A172 (cell line): ENCODE data around the gene PSMG2. TPM values are rescaled to one million over a fixed set of nuclear protein-coding genes. Genes with fewer than 3 reads are reported as not detected.
"Not testable (repeated sequence)": the region's sequence is repeated elsewhere in the genome, so short reads cannot be mapped to it uniquely, and the experiment has no call there.

Experiments
- DNase-seq: peaks from one replicate; pipeline ENCODE4 v3.0.0-alpha.2; 2015; ENCODE audit warnings: low spot score
- total RNA-seq: library from RNA; depleted of rRNA; stranded (reverse); fragments of >200 nt; shearing (Covaris generic); gene quantifications from 2 replicates; pipeline ENCODE4 v1.2.3, GENCODE V29; 2014

The PSMG2 gene
- total RNA-seq, 1 experiment from 2014 or later = 142 TPM

DNA sequence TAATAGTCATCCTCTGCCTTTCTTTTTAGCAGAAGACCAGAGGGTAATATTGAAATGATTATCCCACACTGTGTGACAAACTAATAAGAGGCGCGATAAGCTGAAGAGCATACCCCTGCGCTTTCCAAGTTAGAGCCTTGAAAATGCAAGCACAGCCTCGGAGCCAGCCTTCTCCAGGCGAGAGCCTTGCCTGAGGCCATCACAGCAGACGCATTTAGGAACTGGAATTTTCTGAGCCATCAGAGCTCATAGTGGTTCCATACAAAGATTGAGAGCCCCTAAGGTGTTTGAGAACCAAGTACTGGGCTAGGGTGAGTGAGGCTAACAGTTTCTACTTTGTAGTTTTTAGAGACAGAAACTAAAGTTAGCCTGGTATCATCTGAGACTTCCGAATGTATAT is 19.9 kb downstream of the PSMG2 start:
- no peak for DNase-seq

DNA sequence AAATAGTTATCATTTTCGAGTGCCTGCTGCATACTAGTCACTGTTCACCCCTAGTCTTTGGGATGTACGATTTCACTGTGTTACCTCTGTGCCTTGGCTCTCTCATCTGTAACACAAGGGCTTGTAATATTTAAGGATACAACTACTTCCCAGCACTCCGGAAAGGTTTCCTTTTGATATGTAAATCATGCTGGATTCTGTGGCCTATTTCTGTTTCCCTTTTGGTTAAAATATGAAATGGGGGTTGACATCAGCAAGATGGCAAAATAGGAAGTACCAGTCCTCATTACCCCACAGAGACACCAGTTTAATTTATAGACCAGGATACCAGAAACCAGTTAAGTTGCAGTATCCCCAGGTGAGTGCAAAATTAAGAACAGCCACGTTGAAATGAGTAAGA is 23.5 kb downstream of the PSMG2 start:
- DNase-seq = no peak

DNA sequence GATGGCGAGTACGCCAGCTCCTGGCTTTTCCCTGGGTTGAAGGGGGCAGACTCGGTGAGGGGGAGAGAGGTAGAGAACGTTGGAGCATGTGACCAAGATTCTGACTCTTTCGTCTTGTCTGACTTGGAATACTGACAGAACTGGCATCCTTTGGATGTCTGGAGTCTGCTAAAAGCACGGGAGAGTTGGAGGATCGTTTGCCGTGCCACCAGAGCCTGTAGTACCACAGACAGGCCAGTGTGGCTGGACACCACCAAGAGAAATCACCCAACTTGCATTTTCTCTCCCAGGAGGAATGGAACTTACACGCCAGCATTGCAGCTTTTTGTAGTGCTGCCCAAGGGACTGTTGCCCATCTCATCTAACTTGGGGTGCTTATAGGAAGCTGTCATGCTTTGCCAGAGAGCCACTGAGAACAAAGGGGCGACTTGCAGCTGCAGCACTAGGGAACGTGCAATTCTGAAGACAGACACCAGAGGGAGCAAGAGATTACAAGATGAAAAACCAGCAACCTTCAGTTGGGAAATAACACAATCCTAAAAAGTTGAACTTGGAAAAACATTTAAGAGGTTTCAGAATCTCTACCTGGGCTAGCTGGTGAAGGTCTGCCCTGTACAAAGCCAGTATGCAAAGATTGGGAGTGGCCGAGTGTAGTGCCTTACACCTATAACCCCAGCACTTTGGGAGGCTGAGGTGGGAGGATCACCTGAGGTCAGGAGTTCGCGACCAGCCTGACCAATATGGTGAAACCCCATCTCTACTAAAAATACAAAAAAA is 24.1 kb downstream of the PSMG2 start:
- peak; percentile 73 for DNase-seq

DNA sequence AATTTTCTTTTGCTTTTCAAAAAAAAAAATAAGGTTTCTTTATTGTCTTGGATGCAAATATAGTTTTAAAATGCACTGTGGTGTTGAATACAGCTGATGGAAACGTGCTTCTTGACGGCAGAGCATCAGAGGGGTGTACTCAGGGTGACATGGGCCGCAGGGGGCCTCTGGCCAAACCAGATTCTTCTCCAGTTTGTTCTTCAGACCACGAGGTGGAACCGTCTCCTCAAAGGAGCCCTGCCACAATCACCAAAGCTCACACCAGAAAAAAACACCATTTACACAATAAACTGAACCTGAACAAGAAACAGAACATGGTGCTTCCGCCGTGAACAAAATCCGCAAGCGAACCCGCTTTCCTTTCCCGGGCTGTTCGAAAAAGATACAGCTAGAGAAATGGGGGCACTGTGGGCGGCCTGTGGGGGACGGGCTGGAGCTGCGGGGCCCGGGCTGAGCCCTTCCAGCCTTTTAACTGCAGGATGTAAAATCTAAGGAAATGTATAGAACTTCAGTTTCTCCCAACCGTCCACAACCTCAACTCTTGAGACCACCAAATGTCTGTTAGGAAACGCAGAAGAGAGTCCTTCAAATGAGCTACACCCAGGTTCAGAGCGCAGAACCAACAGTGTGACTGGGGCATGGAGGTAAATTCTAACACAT is 34.5 kb downstream of the PSMG2 start:
- no peak for DNase-seq

DNA sequence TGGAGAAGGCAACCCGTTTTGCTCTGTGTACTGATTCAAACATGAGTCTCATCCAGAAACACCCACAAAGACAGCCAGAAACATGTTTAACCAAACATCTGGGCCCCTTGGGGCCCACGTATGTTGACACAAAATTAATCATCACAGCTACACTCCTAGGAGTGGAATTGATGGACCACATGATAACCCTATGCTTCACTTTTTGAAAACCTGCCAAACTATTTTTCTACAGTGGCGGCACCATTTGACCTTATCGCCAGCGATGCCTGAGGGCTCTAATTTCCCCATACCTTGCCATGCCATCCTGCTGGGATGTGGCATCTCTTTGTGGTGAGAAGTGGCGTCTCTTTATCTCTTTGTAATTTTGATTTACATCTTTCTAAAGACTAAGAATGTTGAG is 38.5 kb downstream of the PSMG2 start:
- peak; percentile 84 for DNase-seq

DNA sequence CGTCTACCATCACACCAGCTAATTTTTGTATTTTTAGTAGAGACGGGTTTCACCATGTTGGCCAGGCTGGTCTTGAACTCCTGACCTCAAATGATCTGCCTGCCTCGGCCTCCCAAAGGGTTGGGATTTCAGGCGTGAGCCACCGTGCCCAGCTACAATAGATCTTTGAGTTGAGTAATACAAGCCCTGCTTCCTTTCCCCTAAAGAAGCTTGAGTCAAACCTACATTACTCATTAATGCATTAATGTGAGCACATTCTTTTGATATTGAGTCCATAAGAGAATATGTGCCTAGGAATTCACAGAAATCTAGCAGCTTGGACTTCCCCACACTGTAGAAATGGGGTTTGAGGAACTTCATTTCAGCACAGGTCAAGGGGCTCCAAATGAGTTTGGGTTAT is 39.6 kb downstream of the PSMG2 start:
- DNase-seq = peak; percentile 21

DNA sequence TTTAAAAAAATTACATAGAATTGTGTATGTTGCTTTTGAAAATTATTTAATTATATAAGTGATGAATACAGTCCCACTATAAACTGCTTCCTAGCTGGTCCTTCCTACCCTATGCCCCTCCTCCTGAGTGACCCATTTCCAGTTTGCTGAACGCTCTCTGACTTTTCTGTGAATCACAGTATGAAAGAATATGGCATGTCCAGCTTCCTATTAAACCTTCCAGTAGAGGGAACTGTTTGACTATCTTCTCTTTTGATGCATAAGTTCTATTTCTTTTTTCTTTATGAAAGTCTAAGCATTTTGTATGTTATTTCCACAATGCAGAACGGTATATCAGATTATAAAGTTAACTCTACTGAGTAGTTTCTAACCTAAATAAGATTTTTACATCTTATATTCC is 41.3 kb downstream of the PSMG2 start:
- DNase-seq = peak; percentile 77

DNA sequence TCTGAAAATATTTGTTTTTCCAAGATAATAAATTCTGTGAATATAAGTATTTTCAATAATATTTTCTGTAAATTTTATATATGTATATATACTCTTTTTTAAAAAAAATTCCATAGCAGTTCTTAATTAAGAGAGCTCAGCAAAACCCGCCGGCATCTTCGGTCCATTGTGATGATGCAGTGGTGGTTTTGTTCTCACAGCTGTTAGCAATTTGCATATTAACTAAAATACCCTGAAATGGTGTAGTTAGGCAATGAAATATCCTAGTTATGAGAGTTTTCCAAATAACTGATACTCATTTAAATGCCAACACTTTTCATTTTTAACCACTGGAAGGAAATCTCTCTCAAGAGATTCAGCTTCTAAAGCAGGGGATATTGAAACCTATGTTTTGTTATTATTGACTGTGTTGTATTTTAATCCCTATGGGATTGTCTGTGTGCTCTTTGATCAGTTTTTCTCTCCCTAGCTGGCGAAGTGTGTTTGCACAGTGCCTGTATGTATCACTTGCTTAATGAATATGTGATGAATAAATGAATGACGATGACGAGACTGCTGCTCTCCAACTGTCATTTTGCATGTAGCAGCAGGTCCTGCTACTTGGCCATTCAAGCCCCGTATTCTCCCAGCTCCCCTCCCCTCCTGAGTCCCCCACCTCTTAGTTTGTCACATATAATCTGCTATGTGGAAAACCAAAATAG is 42.4 kb downstream of the PSMG2 start:
- no peak for DNase-seq

DNA sequence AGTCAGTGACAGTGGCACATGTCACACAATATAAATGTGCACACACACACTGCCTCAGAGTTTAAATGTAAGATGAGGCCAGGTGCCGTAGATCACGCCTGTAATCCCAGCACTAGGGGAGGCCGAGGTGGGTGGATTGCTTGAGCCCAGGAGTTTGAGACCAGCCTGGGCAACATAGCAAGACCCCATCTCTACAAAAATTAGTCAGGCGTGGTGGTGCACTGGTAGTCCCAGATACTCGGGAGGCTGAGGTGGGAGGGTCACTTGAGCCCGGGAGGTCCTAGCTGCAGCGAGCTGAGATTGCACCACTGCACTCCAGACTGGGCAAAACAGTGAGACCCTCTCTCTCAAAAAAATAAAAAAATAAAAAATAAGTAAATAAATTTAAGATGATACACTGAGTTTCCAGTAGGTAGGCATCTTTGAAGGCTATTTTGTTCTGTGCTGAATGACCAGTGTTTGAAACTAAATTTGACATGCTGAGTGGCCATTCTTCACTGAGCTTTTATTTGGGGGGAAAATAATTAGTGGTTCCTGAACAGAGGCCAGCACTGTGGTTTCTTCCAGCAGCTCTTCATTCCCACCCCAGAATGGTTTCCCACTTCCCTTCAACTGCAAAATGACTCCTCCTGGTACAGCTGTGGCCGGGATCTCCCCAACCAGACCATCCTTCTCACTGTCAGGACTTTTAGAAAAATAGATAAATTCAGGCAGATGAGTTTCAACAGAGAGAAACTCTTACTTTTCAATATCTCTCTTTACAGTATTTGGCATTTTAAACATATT is 44.9 kb downstream of the PSMG2 start:
- peak; percentile 63 for DNase-seq

DNA sequence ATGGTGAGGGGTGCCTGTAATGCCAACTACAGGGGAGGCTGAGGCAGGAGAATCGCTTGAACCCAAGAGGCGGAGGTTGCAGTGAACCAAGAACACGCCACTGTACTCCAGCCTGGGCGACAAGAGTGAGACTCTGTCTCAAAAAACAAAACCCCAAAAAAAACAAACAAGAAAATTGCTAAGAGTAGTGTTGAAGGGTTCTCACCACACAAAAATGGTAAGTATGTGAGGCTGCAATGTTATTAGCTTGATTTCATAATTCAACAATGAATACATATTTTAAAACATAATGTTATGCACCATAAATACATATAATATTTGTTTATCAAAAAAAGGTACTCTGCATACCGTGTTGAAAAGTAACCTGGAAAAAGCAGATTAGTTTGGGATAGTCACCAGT is 45.8 kb downstream of the PSMG2 start:
- no peak for DNase-seq

DNA sequence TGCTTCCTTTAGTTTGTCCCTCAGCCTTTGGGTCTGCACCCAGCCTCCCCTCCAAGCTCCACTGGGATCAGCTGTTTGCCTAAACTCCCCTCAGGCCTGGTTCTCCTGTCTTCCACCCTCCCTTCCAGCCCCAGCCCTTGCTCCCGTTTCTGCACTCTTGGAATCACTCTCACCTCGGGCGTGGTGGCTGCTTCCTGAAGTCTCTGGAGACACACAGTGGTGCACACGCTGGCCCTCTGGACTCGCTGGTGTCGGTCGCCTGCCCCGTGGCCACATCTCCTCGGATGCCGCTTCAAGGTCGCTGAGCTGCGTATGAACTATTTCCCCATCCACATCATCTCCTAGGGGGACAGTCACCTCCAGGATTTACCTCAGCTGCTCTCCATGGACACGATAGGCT is 46.3 kb downstream of the PSMG2 start:
- DNase-seq = no peak

DNA sequence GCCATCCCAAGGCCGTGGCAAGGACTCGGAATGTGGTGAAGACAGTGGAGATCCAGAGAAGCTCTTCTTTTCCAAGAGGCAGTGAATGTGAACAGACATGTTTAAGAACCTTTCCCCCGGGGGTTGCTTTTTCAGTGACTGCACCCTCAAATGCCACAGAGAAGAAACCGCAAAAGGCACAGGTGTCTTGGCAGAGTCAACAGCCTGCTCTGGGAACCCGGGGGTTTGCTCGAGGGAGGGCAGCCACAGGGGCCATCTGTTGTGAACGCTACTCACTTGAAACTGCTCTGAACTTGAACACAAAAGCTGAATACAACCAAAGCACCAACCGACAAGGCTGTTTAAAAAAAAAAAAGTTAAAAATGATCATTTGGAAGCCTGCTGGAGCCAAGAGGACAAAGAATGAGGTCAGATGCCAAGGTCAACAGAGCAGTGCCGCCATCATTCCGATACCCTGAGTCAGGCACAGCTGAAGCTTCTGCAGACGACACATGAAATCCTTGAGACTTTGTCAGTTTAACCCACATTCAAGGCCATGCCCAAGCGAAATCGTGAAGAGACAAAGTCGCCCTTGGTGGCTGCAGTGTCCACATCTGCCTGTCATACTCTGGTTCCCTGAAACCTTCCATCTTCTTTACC is 47.4 kb downstream of the PSMG2 start:
- DNase-seq = peak; percentile 86

DNA sequence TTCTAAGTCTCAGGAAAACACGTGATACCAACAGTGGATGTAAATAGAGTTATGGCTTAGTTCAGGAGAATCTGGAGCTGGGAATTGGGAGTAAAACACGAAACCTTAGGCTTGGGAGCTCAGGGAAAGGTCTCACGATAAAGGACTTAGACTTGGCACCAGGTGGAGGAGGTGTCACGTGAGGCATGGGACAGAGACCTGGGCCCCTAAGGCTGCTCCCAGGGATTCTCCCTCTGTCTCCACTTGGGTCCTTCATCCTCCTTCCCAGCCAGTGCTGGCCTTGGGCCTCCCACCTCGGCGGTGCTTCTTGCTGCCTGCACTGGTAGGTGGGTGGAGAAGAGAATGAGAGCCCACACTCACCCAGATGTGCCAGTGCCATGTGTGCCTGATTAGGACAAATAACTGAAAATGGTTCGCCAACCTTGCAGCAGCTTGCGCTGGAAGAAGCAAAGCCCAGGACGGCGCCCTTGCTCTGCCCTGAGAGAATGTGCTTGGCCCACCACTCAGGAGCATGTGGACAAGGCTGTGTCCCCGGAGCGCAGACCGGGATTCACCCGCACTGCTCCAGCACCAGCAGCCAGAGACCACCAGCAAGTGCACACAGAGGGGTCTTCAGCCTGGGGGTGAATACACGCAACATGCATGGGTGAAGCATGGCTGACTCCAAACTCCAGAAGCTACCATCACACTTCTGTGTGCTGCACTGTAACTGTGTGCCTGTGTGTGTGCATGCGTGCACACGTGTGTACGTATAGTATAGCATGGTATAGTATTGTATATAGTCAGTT is 48.1 kb downstream of the PSMG2 start:
- DNase-seq = no peak

DNA sequence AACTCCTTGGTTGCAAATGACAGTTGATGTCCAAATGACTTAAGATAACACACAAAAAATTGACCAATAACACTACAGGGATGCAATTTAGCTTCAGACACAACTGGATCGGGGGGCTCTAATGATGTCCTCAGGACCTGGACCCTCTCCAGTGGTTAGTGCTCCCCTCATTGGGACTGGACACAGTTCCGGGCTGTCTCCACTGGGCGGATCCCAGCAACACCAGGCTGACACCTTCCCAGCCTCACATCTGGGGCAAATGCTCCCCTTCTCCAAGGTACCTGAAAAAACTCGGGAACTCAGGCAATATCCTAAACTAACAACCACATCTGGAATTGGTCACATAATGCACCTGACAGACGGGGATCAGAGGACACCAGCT is 48.7 kb downstream of the PSMG2 start:
- DNase-seq = no peak

DNA sequence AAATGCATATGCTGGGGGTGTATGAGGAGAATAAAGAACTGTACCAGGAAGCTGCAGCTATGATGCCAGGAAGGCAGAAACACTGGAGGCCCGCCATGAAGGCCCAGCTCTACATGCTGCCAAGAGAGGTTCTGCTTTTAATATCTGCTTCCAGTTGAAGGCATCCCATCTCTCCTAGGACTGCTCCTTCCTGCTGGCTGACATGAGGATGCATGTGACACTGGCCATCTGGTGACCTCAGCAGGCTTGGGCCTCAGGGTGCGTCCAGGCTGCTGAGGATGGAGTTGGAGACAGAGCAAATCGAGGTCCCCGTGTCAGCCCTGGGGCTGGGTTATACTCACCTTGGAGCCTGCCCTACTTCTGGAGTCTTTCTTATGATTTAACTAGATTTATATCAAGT is 49.0 kb downstream of the PSMG2 start:
- DNase-seq = no peak

DNA sequence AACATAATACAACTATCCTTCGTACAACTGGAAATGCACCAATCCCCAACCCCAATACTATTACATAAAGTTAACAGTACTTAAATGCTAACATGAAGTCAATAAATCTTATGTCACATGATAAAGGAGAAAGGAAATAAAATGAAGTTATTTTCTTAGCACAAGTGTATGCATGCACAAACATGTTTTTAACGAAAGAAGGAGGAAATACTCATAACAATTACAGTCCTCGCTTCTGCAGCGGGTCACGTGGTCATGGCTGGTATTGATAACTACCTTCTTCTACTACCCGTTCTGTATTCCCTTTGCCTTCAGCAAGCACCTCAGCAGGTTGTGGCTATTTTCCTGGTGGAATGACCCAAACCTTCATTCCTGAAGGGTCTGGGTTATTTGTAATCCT is 51.7 kb downstream of the PSMG2 start:
- DNase-seq = no peak

DNA sequence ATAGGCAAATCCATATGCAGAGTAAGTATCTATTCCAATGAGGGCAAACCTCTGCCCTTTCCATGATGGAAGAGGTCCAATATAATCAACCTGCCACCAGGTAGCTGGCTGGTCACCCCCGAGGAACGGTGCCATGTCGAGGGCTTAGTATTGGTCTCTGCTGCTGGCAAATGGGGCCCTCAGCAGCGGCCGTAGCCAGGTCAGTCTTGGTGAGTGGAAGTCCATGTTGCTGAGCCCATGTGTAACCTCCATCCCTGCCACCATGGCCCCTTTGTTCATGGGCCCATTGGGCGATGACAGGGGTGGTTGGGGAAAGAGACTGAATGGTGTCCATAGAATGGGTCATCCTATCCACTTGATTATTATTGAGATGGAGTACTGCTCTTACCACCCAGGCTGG is 52.8 kb downstream of the PSMG2 start:
- not testable (repeated sequence) for DNase-seq

DNA sequence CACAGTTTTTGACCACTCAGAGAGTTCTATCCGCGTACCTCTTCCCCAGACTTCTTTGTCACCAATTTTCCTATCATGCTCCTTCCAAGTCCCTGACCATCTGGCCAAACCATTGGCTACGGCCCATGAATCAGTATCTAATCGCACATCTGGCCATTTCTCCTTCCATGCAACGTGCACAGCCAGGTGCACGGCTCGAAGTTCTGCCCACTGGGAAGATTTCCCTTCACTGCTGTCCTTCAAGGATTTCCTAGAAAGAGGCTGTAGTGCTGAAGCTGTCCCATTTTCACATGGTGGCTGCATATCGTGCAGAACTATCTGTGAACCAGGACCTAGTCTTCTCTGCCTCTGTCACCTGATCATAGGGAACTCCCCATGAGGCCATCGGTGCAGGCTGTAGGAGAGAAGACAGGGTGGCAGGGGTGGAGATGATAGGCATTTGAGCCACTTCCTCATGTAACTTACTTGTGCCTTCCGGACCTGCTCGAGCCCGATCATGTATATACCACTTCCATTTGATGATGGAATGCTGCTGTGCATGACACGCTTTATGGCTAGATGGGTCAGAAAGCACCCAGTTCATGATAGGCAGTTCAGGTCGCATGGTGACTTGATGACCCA is 53.9 kb downstream of the PSMG2 start:
- not testable (repeated sequence) for DNase-seq

DNA sequence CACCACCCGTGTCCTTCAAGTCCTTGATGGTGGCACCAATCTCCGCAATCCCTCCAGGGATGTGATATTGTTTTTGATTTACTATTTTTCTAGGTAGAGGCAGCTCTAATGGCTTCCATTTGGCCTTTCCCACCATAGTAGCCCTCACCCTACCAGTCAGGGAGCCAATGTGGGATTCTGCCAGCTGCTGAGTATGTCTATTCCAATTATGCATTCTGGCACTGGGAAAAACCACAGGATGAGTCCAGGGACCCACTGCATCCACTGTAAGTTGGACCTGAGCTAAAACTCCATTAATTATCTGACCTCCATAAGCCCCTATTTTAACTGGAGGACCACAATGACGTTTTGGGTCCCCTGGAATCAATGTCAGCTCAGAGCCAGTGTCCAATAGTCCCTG is 55.7 kb downstream of the PSMG2 start:
- not testable (repeated sequence) for DNase-seq

DNA sequence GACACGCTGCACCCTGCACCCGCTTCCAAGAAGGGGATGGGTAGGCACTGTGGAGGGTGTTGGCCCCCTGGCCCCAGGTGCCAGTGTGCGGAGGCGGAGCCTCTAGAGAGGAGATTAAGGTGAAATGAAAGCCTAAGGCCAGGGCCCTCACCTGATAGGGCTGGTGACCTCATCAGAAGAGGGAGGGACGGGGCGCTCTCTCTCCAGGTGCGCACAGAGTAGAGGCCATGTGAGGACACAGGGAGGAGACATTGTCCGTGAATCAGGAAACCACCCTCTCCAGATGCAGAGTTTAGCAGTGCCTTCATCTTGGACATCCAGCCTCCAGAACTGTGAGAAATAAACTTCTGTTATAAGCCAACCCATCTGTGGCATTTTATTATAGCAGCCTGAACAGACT is 62.3 kb downstream of the PSMG2 start:
- no peak for DNase-seq
